ENCODE measurements around the gene BACE2. TPM values are rescaled to one million over a fixed set of nuclear protein-coding genes. Genes with fewer than 3 reads are reported as not detected.

Gene BACE2
- total and polyA plus RNA-seq, 4 donors: 1.7 to 16.7 (median 5.6) TPM

DNA sequence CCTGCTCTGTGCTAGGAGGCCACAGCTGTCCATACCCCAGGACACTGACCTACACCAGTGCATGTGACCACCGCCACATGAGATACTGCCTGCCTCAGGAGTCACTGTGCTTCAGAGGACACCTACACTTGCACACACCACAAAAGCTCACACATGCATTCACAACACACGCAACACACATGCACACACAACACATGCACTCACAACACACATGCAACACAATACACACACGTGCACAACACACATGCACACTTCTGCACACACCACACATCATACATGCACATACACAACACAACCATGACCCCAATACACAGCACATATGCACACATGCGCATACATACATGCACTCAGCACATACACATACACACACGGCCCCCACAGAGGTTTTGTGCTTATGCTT is 28.7 kb upstream of the BACE2 start (continued):
- TF ChIP-seq FOXA1 (IDR thresholded peaks at IDR 0.05) (no peak), HNF4A (conservative IDR thresholded peaks at IDR 0.05) (no peak), RXRA (IDR thresholded peaks at IDR 0.05) (no peak), ATF3 (IDR thresholded peaks at IDR 0.05) (no peak)

- H3K9ac ChIP-seq (ENCODE audit: low read depth in 1 of 2, low read length in 2 of 2): no peak overlapping the region
- H3K27ac ChIP-seq (ENCODE audit: low read depth in 1 of 2, low read length in 2 of 2): no peak overlapping the region
- H3K27me3 ChIP-seq (ENCODE audit: control insufficient read depth in 4 of 4, insufficient read depth in 4 of 4, low read length in 3 of 4): no peaks in the 10 kb centered on the region
- H3K36me3 ChIP-seq (ENCODE audit: control insufficient read depth in 4 of 4, insufficient read depth in 3 of 4, low read depth in 1 of 4, low read length in 3 of 4): no peaks in the 10 kb centered on the region
- no peaks in the 10 kb centered on the region for H3K9me3 ChIP-seq (ENCODE audit: control insufficient read depth in 4 of 4, low read length in 3 of 4)
- no peak for TF ChIP-seq SP1 (IDR thresholded peaks at IDR 0.05)
- TF ChIP-seq NR2F2 (IDR thresholded peaks at IDR 0.05): no peak
- no peak for TF ChIP-seq HNF4G (IDR thresholded peaks at IDR 0.05)
- no peak for TF ChIP-seq TAF1 (conservative IDR thresholded peaks at IDR 0.05)
- no peak for TF ChIP-seq FOXA2 (IDR thresholded peaks at IDR 0.05)
- TF ChIP-seq JUND (IDR thresholded peaks at IDR 0.05): no peak
- no peak for TF ChIP-seq FOXA1 (IDR thresholded peaks at IDR 0.05)
- no peak for TF ChIP-seq HNF4A (conservative IDR thresholded peaks at IDR 0.05)
- TF ChIP-seq ATF3 (IDR thresholded peaks at IDR 0.05): no peak
- TF ChIP-seq, protein P1, sequence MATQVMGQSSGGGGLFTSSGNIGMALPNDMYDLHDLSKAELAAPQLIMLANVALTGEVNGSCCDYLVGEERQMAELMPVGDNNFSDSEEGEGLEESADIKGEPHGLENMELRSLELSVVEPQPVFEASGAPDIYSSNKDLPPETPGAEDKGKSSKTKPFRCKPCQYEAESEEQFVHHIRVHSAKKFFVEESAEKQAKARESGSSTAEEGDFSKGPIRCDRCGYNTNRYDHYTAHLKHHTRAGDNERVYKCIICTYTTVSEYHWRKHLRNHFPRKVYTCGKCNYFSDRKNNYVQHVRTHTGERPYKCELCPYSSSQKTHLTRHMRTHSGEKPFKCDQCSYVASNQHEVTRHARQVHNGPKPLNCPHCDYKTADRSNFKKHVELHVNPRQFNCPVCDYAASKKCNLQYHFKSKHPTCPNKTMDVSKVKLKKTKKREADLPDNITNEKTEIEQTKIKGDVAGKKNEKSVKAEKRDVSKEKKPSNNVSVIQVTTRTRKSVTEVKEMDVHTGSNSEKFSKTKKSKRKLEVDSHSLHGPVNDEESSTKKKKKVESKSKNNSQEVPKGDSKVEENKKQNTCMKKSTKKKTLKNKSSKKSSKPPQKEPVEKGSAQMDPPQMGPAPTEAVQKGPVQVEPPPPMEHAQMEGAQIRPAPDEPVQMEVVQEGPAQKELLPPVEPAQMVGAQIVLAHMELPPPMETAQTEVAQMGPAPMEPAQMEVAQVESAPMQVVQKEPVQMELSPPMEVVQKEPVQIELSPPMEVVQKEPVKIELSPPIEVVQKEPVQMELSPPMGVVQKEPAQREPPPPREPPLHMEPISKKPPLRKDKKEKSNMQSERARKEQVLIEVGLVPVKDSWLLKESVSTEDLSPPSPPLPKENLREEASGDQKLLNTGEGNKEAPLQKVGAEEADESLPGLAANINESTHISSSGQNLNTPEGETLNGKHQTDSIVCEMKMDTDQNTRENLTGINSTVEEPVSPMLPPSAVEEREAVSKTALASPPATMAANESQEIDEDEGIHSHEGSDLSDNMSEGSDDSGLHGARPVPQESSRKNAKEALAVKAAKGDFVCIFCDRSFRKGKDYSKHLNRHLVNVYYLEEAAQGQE (IDR thresholded peaks at IDR 0.05): no peak
- TF ChIP-seq RAD21 (IDR thresholded peaks at IDR 0.05): no peak
- TF ChIP-seq EGR1 (IDR thresholded peaks at IDR 0.05; ENCODE audit: low read depth in 2 of 2): no peak
- TF ChIP-seq GABPA (IDR thresholded peaks at IDR 0.05 in 1 of 2, conservative IDR thresholded peaks at IDR 0.05 in 1 of 2): no peak
- TF ChIP-seq YY1 (IDR thresholded peaks at IDR 0.05): no peak
- no peak for TF ChIP-seq MAX (IDR thresholded peaks at IDR 0.05)
- TF ChIP-seq, protein P2, sequence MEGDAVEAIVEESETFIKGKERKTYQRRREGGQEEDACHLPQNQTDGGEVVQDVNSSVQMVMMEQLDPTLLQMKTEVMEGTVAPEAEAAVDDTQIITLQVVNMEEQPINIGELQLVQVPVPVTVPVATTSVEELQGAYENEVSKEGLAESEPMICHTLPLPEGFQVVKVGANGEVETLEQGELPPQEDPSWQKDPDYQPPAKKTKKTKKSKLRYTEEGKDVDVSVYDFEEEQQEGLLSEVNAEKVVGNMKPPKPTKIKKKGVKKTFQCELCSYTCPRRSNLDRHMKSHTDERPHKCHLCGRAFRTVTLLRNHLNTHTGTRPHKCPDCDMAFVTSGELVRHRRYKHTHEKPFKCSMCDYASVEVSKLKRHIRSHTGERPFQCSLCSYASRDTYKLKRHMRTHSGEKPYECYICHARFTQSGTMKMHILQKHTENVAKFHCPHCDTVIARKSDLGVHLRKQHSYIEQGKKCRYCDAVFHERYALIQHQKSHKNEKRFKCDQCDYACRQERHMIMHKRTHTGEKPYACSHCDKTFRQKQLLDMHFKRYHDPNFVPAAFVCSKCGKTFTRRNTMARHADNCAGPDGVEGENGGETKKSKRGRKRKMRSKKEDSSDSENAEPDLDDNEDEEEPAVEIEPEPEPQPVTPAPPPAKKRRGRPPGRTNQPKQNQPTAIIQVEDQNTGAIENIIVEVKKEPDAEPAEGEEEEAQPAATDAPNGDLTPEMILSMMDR (IDR thresholded peaks at IDR 0.05; ENCODE audit: low read depth, low read length, missing input control): no peak
- no peak for TF ChIP-seq RXRA (IDR thresholded peaks at IDR 0.05)
- no peak for DNase-seq (ENCODE audit: low spot score)
- WGBS: 87% methylated on average over 12 of the region's 12 CpGs
- H3K4me1 ChIP-seq (ENCODE audit: control insufficient read depth in 4 of 4, insufficient read depth in 4 of 4, low read length in 3 of 4): no peaks in the 10 kb centered on the region
- H3K4me3 ChIP-seq (ENCODE audit: low read depth in 1 of 3, low read length in 3 of 3): no peak overlapping the region
These were observed 28.0 kb upstream of the BACE2 start for GRCh38 chr21:41139951-41140350.

All from liver (tissue), 9 donors.